Measurements from ENCODE around the gene TMEM120A. TPM values are rescaled to one million over a fixed set of nuclear protein-coding genes. Genes with fewer than 3 reads are reported as not detected.
"Not testable (repeated sequence)": the region's sequence is repeated elsewhere in the genome, so short reads cannot be mapped to it uniquely, and the experiment has no call there.

TMEM120A gene
- total RNA-seq, 6 experiments from 2014 or later: 20.8 to 104 (median 53.1) TPM

GRCh38 chr7:76029682-76030081 lies 35.3 kb upstream of the TMEM120A start:
- intact Hi-C loops (cut with DNase I); DNase-seq; ATAC-seq; H3K4me1 ChIP-seq; H3K36me3 ChIP-seq; H3K4me3 ChIP-seq; H3K9me3 ChIP-seq; H3K27me3 ChIP-seq; H3K27ac ChIP-seq: not testable (repeated sequence)
- TF ChIP-seq, protein P1, sequence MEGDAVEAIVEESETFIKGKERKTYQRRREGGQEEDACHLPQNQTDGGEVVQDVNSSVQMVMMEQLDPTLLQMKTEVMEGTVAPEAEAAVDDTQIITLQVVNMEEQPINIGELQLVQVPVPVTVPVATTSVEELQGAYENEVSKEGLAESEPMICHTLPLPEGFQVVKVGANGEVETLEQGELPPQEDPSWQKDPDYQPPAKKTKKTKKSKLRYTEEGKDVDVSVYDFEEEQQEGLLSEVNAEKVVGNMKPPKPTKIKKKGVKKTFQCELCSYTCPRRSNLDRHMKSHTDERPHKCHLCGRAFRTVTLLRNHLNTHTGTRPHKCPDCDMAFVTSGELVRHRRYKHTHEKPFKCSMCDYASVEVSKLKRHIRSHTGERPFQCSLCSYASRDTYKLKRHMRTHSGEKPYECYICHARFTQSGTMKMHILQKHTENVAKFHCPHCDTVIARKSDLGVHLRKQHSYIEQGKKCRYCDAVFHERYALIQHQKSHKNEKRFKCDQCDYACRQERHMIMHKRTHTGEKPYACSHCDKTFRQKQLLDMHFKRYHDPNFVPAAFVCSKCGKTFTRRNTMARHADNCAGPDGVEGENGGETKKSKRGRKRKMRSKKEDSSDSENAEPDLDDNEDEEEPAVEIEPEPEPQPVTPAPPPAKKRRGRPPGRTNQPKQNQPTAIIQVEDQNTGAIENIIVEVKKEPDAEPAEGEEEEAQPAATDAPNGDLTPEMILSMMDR (IDR thresholded peaks at IDR 0.05): peak in 1 of 4 donors; percentile 10
- WGBS (ENCODE audit: insufficient coverage, low coverage, low lambda C conversion rate, missing lambda C conversion rate): 75% methylated on average over 5 of the region's 7 CpGs

- 44% methylated on average over 3 of the region's 4 CpGs for WGBS (ENCODE audit: insufficient coverage, low coverage, low lambda C conversion rate, missing lambda C conversion rate)
- peaks cover 0 to 10% (median 1%) of the 10 kb centered on the region in 4 donors for H3K36me3 ChIP-seq
- no peak overlapping the region for H3K4me3 ChIP-seq
- ATAC-seq: peak; percentile 43 to 73 (median 68)
- H3K4me1 ChIP-seq: no peaks in the 10 kb centered on the region
- intact Hi-C loops (cut with DNase I): loop anchor here in 1 of 2 donors (5.0 kb wide), 1 partner anchor 156 kb away; no protein-coding TSS in a partner anchor
- DNase-seq: no peak
- H3K27me3 ChIP-seq: no peaks in the 10 kb centered on the region
- no peak overlapping the region for H3K27ac ChIP-seq
- TF ChIP-seq POLR2A (IDR thresholded peaks at IDR 0.05): no peak
- TF ChIP-seq, protein P1 (IDR thresholded peaks at IDR 0.05): no peak
- no peaks in the 10 kb centered on the region for H3K9me3 ChIP-seq
These were observed 28.6 kb upstream of the TMEM120A start for GRCh38 chr7:76023002-76023401.

- no peak overlapping the region for H3K4me3 ChIP-seq
- no peak for DNase-seq
- ATAC-seq: no peak
- peaks cover 0 to 6% (median 1%) of the 10 kb centered on the region in 4 donors for H3K36me3 ChIP-seq
- WGBS (ENCODE audit: insufficient coverage, low coverage, low lambda C conversion rate, missing lambda C conversion rate): 96% methylated on average over 7 of the region's 7 CpGs
- intact Hi-C loops (cut with DNase I): loop anchor here in 1 of 2 donors (5.0 kb wide), 1 partner anchor 155 kb away; no protein-coding TSS in a partner anchor
- no peaks in the 10 kb centered on the region for H3K9me3 ChIP-seq
- H3K27me3 ChIP-seq: no peaks in the 10 kb centered on the region
- TF ChIP-seq POLR2A (IDR thresholded peaks at IDR 0.05): no peak
- TF ChIP-seq, protein P1 (IDR thresholded peaks at IDR 0.05): no peak
- H3K4me1 ChIP-seq: no peaks in the 10 kb centered on the region
- H3K27ac ChIP-seq: no peak overlapping the region
These were observed 27.8 kb upstream of the TMEM120A start for GRCh38 chr7:76022026-76022780.

DNA sequence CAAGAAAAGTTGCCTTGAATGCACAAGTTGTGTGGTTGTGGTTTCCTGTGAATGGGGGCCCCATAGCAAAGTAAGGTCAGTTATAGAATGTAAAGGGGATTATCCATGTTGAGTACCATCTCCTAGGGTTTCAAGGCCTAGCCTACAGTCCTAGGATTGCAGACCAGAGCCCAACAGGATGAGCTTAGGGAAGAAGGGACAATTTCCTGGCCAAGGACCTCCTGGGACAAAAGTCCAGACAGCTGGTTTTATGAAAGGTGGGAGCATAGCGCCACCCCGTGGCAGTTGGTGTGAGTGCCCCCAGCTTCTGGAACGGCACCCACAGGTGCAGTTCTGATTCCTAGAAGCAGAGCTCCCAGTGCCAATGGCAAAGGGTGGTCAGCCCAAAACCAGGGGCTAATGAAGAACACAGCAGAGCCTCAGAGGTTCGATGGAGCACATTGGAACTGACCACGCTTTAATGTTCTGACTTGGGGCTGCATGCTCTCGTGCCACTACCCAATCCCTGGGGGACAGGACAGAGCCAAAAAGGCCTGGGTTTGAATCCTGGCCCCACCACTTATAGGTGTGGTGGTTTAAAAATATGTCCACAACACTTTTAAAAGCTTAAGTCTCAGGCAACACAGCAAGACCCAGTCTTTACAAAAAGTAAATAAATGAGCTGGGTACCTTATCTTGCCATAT lies 25.8 kb upstream of the TMEM120A start:
- TF ChIP-seq, protein P1 (IDR thresholded peaks at IDR 0.05): peak; percentile 92 to 97 (median 94)
- TF ChIP-seq POLR2A (IDR thresholded peaks at IDR 0.05): no peak
- peaks cover 0 to 3% (median 0%) of the 10 kb centered on the region in 4 donors for H3K36me3 ChIP-seq
- peak; percentile 96 to 98 (median 96) for ATAC-seq
- peak; percentile 71 to 81 (median 81) for DNase-seq
- H3K27me3 ChIP-seq: no peaks in the 10 kb centered on the region
- H3K9me3 ChIP-seq: no peaks in the 10 kb centered on the region
- H3K27ac ChIP-seq: no peak overlapping the region
- no peaks in the 10 kb centered on the region for H3K4me1 ChIP-seq
- WGBS (ENCODE audit: insufficient coverage, low coverage, low lambda C conversion rate, missing lambda C conversion rate): 71% methylated on average over 3 of the region's 6 CpGs
- intact Hi-C loops (cut with DNase I): loop anchor here in 1 of 2 donors (5.0 kb wide), 1 partner anchor 153 kb away; no protein-coding TSS in a partner anchor
- H3K4me3 ChIP-seq: no peak overlapping the region

GRCh38 chr7:76018520-76018919 lies 24.1 kb upstream of the TMEM120A start:
- not testable (repeated sequence) for DNase-seq, H3K27me3 ChIP-seq, H3K36me3 ChIP-seq, H3K4me3 ChIP-seq, ATAC-seq, H3K4me1 ChIP-seq, H3K9me3 ChIP-seq, H3K27ac ChIP-seq
- WGBS (ENCODE audit: insufficient coverage, low coverage, low lambda C conversion rate, missing lambda C conversion rate): 94% methylated on average over 4 of the region's 4 CpGs
- intact Hi-C loops (cut with DNase I): loop anchor here in 1 of 2 donors (10.0 kb wide), 1 partner anchor 154 kb away; no protein-coding TSS in a partner anchor
